GM04504 (cell line): ENCODE data around the gene STAB1.

Source experiments
- DNase-seq: peaks from one replicate; pipeline ENCODE4 v3.0.0-alpha.2; 2012; ENCODE audit warnings: low read depth

STAB1 gene

DNA sequence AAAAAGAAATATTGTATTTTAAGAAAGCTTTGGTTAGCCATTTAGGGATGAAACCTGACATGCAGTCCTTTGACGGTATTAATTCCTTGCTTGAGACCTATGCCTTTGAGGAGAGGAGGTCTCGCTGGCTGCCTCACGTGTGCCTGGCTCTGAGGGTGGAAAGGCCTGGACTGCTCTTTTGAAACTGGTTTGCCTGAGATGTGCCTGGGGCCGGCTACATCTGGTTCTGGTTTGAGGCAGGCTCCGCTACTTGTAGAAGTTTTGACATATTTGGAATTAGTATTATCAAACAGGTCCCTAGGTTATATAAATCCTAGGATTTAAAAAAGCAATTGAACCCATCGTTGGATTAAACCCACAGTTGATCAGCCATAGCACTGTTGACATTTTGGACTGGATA, 33.3 kb upstream of the STAB1 start:
- no peak for DNase-seq

DNA sequence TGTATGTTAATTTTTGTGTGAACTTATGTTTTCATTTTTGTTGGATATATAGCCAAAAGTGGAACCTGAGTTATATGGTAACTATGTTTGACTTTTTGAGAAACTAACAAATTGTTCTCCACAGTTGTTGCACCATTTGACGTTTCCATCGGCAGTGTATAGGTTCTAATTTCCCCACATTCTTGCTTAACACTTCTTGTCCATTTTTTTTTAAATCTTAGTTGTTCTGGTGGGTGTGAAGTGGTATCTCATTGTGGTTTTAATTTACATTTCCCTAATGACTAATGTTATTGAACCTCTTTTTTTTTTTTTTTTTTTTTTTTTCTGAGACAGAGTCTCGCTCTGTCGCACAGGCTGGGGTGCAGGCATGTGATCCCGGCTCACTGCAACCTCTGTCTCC, 31.7 kb upstream of the STAB1 start:
- no peak for DNase-seq

DNA sequence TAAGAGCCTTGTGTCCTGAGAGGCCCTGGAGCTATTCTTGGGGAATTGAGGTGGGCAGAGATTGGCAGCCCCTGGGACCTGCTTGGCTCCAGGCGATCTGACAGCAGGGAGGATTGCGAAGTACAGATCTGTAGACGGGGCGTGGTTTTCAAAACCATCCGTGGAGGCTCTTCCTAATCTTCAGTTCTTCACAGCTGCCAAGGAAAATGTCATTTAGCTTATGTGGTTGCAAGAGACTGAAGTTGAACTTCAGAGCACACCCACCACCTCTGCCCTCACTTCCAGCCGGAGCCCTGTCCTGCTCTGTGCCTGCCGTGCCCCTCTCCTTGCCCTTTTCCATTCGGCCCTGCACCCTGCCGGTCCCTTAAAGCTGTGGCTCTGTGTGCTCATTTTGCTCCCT, 26.8 kb upstream of the STAB1 start:
- DNase-seq = peak; percentile 7

DNA sequence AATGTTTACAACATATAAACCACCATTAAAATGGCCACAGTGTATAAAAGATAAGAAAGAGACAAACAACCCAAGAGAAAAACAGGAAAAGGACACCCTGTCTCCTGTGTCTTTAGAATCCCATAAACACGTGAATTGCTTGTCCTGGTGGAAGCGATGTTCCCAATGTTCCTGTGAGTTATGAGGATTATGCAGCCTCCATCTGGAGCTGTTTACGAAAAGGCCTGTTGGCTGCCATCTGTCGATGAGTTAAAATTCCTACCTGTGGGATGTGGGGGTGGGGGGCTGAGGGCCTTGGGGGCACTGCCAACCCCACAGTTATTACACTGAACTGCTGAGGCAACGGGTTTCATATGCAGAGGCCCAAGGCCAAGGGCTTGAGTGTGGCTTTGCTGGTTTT, 26.1 kb upstream of the STAB1 start:
- no peak for DNase-seq

DNA sequence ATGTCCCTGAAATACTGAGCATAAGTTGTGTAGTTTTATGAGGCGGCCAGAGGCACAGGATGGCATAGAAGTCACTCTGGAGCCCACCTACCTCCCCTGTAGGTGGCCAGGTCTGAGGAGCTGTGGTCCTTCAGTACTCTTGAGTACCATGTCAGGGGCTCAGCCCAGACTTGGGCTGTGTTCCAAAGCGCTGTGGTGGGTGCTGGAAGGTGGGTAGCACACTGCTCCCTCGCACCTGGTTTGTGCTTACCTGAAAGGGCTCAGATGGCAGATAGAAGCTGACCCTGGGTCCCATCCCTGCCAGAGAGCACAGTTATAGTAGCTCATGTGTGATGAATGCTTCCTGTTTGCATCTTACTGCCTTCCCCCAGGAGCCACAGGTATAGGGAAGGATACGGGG, 24.2 kb upstream of the STAB1 start:
- DNase-seq = no peak

DNA sequence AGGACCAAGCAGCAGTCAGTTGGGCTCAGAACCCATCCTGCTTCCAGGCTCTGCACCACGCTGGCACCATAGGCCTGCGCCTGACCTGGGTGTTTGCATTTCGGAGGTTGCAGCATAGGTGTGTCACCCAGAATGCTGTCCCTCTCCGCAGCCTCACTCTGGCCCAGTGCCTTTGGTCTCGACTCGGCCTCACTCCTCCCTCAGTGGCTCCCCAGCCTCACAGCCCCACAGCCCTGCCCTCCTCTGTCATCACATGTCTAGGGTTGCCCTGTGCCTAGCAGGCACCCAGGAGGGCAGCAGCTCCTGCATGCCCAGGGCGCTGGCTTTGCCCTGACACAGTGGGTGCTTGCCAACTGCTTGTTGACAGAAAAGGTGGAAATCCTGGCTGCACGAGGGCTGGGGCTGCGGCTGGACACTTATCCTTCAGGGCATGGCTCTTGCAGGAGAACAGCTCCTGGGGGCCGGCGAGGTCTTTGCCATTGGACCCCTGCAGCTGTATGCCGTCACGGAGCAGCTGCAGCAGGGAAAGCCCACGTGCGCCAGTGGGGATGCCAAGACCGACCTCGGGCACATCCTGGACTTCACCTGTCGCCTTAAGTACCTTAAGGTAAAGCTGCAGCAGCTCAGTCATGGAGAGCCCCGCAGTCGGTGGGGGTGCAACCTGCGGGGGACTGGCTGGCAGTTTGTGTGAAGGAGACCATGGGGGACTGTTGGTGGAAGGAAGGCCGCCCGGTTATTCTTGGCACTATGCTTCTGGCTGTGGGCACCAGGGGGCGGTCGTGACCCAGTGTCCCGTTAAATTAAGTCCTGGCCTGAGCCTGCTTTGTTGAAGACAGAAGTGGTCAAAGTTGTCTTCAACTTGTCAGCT, 23.5 kb upstream of the STAB1 start:
- peak; percentile 9 for DNase-seq

DNA sequence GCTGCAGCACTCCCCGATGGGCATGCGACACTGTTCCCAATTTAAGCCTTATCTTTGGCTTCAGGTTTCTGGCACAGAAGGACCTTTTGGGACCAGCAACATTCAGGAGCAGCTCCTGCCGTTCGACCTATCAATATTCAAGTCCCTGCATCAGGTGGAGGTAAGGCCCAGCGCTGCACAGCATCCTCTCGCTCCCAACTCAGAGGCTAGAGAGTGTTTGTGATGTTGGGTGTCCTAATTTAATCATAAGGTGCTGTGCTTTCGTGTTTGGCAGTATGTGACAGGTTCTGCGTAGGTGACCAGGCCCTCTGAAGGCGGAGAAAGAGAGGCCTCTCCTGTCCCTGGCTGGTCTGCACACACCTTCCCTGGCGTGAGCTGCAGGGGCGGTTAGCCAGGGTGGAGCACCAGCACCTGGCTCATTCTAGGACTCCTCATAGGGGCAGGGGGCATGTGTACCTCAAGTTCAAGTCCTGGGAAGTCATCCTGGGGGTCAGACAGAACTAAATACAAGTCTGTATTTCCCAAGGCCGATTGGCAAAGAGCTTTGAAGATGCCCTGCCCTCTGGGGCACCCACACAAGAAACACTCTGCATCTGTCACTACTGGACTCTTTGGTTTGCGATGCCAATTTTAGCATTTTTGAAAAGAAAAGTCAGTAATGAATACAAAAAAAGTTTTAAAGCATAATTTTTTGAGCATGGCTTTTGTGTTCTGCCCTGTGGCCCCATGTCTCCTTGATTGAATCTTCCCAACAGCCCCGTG, 22.7 kb upstream of the STAB1 start:
- DNase-seq = no peak

DNA sequence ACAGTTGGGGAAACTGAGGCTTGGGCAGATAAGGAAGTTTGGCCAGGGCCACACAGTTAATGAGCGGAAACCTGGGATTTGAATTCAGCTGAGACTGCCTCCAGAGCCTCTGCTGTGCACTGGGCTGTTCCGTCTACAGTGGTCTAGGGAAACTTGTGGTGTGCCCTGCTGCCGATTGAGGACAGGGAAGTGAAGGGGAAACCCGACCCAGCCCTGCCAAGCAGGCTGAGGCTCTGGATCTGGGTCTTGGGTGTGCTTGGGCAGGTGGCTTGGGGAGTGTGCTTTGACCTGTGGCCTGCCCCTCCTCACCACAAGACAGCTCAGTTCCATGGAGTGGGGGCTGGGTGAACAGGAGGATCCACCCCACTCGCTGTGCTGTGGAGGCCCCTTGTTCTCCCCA, 22.1 kb upstream of the STAB1 start:
- no peak for DNase-seq

DNA sequence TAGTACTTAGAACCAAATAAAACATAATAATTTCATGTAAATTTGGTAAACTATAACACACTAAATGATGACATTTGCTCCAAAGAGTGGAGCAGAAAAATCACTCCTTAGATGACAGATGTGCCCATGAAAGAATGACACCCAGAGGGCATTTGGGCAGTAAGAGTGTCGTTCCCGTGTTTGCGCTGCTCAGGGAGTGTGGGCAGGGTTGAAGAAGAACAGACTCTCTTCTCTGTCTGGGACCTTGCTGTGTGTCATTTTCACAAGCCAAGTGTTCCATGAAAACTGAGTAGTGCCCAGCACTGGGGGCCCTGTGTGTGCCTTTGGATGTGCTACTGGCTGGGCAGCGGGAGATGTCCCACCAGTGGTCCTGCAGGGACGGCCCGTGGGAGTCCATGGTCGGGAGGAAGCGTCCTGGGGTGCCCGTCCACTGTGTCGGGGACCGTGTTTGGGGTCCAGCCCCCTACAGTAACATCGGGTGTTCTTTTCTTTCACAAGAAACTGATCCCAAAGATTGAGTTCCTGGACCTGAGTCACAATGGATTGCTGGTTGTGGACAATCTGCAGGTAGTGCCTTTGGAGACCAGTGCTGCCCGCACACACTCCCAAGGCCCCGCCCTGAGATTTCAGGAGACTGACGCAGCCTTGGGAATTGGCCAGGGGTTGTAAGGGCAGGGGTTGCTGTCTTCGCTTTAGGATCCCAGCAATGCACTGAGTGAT, 17.9 kb upstream of the STAB1 start:
- no peak for DNase-seq

DNA sequence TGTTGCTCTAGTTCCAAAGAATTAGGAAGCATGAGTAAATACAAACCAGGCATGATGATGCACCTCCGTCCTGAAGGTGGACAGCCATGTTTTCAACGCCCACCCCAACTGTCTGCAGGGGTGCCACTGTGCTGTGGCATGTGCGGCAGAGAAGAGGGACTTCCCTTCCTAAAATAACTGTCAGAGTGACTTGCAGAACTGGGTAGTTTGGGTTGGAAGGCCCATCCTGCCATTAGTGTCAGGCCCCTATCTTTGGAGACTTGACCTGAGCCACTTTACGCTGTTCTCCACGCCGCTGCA, 17.4 kb upstream of the STAB1 start:
- no peak for DNase-seq

DNA sequence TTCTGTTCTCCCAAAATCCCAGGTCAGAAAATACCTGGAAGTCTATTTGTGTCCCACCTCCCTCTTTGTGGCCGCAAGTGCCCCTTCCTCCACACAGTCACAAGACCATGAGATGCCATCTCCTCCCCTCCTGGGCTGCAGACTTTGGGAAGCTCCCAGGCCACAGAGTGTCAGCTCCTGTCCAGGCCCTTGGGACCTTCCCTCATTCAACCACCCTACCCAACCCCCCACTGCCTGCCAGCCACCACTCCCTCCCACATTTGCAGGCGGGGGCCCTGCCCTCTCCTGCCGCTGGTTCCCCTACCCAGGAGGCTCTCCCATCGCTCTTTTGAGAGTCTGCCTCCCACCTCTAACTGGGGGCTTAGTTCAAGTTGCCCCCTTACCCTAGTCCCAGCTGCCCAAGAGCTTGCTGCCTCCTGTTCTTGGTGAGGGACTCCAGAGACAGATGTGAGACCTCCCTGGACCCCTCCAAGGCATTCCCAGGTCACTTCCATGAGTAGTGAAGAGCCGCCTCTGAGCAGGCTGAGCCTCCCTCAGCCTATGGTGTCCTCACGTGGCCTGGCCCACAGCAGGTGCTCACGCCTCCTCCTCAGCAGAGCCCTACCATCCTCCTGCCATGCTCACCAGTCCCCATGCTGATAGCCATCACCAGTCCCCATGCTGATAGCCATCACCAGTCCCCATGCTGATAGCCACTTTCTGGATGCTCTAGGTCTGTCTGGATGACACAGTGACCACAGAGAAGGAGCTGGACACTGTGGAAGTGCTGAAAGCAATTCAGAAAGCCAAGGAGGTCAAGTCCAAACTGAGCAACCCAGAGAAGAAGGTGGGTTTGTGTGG, 15.9 kb upstream of the STAB1 start:
- no peak for DNase-seq

DNA sequence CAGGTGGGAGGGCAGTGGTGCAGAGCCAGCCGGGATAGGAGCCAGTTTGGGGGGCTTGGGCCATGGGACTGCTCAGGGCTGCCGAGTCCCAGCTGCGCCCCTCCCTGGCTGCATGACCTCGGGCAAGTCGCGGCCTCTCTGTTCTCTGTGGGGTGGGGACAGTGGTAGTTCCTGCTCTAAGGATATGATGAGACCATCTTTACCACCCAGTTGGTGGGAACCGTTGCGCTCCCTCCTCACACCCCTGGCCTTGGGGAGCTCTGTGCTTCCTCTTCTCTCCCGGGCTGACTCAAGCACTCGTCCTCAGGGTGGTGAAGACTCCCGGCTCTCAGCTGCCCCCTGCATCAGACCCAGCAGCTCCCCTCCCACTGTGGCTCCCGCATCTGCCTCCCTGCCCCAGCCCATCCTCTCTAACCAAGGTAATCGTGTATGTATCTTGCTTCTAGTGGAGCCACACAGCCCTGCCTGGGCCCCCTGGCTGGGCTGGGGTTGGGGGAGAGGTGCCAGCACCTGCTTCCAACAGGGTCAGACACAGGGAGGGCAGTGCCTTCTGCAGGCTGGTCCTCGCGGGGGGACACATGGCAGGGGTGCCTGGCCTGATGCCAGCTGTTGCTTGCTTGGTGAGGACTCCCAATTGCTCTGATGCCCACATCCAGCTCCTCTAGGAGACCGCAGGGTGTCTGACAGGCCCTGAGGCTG, 15.1 kb upstream of the STAB1 start:
- DNase-seq = no peak

DNA sequence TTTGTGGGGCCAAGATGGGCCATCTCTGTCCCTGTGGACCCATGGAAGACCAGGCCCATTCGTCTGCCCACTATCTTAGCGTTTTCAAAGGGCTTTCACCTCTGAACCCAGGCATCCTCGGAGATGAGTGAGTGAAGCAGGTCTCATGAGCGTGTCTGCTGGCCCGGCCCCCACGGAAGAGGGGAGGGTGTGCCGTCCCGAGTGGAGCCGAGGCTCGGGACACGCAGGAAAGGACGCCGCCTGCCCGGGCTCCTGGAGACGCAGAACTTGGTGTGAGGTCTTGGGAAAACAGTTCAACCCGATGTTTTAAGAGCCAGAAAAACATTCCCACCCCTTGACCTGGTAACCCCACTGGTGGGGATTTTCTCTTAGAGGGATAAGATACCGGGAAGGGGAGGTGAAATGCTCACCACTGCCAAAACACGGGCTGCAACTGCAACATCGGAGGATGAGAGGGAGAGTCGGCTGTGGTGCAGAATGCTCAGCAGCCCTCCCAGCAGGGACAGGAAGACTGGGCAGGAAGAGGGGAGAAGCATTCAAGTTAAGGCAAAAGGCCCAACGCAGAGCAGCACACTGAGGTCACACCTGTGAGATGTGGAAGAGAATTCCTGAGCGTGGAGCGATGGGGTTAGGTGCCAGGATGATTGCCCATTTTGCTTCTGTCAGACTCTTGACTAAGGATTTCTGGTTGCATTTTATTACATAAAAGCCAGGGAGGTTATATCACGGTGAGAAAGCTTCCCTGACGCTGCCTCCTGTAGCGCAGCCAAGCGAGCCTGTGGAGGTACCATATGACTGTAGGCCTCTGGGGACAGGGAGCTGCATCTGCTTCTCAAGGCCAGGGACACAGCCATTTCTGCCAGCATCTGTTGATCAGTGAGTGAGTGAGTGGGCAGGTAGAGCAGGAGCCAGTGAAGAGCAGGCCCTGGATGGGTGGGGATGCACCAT, 14.1 kb upstream of the STAB1 start:
- no peak for DNase-seq

DNA sequence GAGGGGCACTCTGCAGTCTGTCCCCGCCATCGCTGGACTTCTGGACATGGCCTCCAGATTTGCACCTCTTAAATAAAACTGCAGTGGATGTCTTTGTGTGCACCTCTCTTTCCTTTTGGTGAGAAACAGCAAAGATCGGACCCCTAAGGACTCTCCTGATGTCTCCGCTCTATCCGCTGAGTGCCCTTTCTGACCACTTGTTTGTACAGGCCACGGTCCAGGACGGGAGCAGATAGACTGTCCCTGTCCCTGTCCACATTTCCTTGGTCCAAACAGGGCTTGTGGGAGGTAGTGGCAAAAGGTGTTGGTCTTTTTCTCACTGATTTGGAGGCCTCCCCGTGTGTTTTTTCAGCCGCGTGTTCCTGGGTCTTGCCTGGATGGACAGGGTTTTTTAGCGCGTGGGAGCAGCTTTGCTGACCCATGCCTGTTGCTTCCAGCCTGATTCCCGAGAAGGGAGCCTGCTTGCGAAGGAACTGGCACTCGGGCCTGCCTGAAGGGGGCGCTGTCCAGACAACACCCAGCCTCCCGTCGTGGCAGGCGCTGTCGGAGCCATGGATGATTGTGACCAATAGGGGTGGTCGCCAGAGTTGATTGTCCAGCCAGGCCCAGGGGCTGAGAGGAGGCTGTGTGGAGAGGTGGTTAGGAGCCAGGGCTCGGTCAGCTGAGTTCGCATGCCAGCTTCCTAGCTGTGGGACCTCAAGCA, 13.2 kb upstream of the STAB1 start:
- DNase-seq = no peak

DNA sequence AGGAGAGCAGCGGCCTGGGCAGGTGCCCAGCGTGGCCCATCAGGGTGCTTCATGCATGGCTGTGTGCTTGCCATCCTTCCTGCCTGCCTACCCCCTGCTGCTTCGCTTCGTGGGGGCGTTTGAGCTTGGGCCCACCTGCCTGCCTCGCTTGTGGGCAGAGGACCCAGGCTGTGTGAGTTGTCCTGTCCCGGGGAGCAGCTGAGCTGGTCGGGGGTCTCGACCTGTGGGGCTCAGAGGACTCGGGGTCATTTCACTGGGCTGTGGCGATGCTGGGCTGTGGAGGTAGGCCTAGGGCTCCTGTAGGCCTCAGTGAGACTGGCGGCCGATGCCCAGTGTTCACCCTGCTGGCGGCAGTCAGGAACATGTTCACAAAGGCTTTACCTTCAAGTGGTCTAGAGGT, 12.1 kb upstream of the STAB1 start:
- DNase-seq = no peak

DNA sequence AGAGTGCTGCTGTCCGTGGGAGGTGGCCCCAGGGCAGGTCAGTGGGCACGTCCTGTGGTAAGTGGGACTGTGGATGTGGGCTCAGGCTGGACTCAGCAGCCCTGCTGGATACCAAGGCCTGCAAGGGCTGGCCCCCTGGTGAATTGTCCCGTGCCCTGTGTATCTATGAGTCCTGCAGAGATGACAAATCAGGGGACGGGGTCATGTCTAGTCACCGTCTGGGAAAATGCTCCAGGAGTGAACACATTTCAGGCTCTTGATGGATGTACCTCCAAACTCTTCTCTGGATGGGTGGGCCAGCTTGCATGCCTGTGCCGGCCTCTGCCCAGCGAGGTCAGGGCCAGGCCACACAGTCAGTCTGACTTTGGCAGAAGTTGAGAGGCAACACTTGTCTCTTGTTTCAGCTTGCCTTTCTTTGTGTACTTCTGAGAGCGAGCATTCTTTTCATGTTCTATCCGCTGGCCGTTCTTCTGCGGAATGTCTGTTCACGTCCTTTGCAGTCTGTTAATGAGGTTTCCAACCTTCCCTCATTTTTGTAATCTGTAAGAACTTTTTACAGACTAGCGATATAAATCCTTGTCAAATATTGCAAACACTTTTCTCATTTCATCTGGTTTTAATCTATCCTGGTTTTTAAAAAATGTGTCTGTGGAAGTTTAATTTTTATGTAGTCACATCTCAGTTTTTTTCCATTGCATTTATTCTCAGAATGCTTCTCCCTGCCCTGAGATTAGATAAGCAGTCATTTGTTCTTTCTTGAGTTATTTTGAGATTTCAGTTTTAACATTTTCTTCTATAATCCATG, 11.4 kb upstream of the STAB1 start:
- peak; percentile 63 for DNase-seq

DNA sequence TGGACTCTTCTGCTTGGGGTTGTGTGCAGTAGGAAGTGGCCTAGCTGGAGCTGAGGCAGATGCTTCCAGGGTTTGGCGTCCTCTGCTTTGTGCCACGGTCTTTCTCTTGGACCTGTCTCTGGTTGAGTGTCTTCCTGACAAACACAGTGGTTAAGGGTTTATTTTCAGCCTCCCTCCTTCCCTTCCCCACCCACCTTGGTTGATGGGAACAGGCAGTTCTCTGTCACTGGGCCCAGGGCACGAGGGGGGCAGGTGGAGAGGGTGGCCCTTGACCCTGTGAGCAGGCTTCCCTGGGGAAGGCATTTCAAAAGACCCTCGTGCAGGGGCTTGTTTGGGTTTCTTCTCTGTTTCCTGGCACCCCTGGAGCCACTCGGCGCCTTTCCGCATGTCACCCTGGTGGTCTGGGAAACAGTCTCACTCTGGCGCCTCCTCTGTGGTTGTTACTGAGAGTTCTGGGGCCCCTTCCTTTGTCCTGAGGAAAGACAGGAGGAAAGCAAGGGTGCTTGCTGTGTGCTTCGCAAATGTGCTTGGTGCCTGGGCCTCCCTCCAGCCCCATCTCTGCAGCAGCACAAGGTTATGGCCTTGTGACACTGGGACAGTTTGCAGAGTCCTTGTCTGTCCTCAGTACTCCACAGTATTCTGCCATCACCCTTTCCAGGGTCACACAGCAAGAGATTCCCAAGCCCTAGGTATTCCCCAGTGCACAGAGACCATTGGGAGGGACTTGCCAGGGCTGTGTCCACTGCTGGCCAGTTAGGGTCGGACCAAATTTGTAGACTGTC, 10.3 kb upstream of the STAB1 start:
- DNase-seq = no peak
